A549 (cell line): ENCODE results near the gene MOGAT3.

ENCODE experiments used
- CBX8 ChIP-seq: fragments of 200-600 bp; sonication (generic); IDR thresholded peaks from 2 replicates; pipeline ENCODE4 v1.6.1; 2016
- KDM1A ChIP-seq: fragments of 200-600 bp; sonication (generic); IDR thresholded peaks from 2 replicates; pipeline ENCODE4 v1.6.1; 2016; ENCODE audit warnings: low read depth, mild to moderate bottlenecking
- TP53 ChIP-seq: fragments of 250-450 bp; sonication (Bioruptor Pico); IDR thresholded peaks from 2 replicates; pipeline ENCODE4 v1.5.0; 2021; ENCODE audit warnings: mild to moderate bottlenecking, moderate library complexity
- TF ChIP-seq, protein P1 (sequence below): fragments of >200 bp; sonication (Bioruptor Twin); formaldehyde crosslinking; IDR thresholded peaks from 3 replicates; pipeline ENCODE4 v1.5.1; 2016

DNA sequence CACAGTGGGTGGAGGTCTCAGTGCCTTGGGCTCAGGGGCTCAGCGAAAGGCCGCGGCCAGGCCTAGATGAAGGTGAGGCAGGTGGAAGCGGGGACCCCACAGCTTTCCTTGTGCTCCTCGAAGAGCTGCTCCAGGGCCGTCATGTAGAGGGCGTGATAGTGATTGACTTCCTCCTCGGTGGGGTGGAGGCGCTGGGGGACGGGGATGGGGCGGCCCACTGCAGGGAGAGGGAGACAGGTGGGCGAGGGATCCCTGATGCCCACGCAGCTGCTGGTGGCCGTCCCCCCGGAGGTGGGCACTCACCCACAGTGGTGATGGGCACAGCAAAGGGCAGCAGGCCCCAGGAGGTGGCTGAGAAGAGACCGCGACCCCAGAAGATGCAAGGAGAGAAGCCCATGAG, 5.0 kb downstream of the MOGAT3 start:
- TF ChIP-seq, protein P1, sequence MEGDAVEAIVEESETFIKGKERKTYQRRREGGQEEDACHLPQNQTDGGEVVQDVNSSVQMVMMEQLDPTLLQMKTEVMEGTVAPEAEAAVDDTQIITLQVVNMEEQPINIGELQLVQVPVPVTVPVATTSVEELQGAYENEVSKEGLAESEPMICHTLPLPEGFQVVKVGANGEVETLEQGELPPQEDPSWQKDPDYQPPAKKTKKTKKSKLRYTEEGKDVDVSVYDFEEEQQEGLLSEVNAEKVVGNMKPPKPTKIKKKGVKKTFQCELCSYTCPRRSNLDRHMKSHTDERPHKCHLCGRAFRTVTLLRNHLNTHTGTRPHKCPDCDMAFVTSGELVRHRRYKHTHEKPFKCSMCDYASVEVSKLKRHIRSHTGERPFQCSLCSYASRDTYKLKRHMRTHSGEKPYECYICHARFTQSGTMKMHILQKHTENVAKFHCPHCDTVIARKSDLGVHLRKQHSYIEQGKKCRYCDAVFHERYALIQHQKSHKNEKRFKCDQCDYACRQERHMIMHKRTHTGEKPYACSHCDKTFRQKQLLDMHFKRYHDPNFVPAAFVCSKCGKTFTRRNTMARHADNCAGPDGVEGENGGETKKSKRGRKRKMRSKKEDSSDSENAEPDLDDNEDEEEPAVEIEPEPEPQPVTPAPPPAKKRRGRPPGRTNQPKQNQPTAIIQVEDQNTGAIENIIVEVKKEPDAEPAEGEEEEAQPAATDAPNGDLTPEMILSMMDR, result no peak
- no peak for TF ChIP-seq TP53
- TF ChIP-seq KDM1A, result no peak
- TF ChIP-seq CBX8, result no peak
